ENCODE measurements around the gene AGAP2. TPM values are rescaled to one million over a fixed set of nuclear protein-coding genes. Genes with fewer than 3 reads are reported as not detected.

AGAP2 gene
- polyA plus RNA-seq, 1 donor (not counting 4 experiments of a cell fraction or from before 2014, with no cell fraction given) = 0.13 TPM

DNA sequence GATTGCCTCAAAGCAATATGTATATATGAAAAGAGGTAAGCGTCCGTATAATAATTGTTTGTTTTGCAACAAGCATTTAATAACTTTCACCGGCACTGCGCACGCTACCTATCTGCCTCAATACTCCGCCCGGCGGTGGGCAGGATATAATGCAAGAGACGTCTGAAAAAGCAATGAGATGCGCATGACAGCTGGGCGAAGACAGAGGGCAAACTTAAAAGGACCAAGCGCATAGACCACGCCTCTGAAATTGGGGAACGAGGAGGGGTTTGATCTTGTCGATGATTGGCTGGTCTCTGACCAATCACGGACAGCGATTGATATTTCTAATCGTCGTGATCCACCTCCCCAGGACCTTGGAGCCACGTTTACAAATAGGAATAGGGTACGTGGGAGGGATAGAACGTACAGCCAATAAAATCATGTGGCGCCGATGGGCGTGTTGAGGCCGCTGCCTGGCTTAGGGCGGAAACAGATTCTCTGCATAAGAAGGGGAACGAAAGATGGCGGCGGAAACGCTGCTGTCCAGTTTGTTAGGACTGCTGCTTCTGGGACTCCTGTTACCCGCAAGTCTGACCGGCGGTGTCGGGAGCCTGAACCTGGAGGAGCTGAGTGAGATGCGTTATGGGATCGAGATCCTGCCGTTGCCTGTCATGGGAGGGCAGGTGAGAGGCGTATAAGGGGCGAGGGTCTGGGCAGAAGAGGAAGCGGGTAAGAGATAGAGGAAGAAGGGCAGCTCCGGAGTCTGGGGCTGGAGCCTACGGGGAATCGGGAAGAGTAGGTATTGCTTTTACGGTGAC lies 44.7 kb downstream of the AGAP2 start, which contains the start of gene OS9:
OS9 (plus strand) TSS at position 474 of the 800 bp plus-strand sequence; CDS start at position 504, 30 bp downstream.
- Histone ChIP-seq H3K27ac (ENCODE audit: control insufficient read depth, insufficient read depth, low read length) (peak within 1 kb of the TSS; percentile 82), H3K4me1 (ENCODE audit: control insufficient read depth, extremely low read depth, insufficient read depth, low read length) (peaks cover 10% of the 10 kb centered on the region), H2AFZ (ENCODE audit: control insufficient read depth, low read length) (peak within 1 kb of the TSS; percentile 100), H3K9ac (ENCODE audit: control insufficient read depth, extremely low read depth, insufficient read depth, low read length) (peak within 1 kb of the TSS; percentile 93), H3K36me3 (ENCODE audit: control insufficient read depth in 2 of 2, extremely low read depth in 1 of 2, insufficient read depth in 2 of 2, low read length in 2 of 2) (peaks cover 3 to 8% of the 10 kb centered on the region in 2 experiments), H3K27me3 (ENCODE audit: control insufficient read depth, extremely low read depth, insufficient read depth, low read length) (no peaks in the 10 kb centered on the region), H4K20me1 (ENCODE audit: control insufficient read depth, extremely low read depth, insufficient read depth, low read length) (no peaks in the 10 kb centered on the region), H3K4me3 (ENCODE audit: control insufficient read depth in 2 of 3, extremely low read depth in 1 of 3, insufficient read depth in 2 of 3, low read depth in 1 of 3, low read length in 3 of 3) (peak within 1 kb of the TSS; percentile 86 to 96 (median 94)), H3K9me1 (ENCODE audit: control insufficient read depth, extremely low read depth, insufficient read depth, low read length) (no peaks in the 10 kb centered on the region), H3K4me2 (ENCODE audit: control insufficient read depth, extremely low read depth, insufficient read depth, low read depth, low read length) (peak within 1 kb of the TSS; percentile 85), H3K79me2 (ENCODE audit: control insufficient read depth, insufficient read depth, low read length) (peaks cover 7% of the 10 kb centered on the region), H3K9me3 (ENCODE audit: control insufficient read depth, low read depth, low read length) (no peaks in the 10 kb centered on the region)
- peak; percentile 89 for FAIRE-seq
- DNase-seq (ENCODE audit: low read depth, low spot score) = peak; percentile 99
- dilution Hi-C loops (cut with MboI; ENCODE audit: extremely low pct_ligation_motif_present, low sequenced_read_pairs) = no loop called here
- TF ChIP-seq CTCF (optimal IDR thresholded peaks at IDR 0.05 in 1 of 3, IDR thresholded peaks at IDR 0.05 in 1 of 3, conservative IDR thresholded peaks at IDR 0.05 in 1 of 3; ENCODE audit: extremely low read depth in 1 of 3, insufficient read depth in 2 of 3, low read length in 3 of 3) (peak; percentile 72 to 84 (median 75)), EZH2 (IDR thresholded peaks at IDR 0.05; ENCODE audit: low read length) (no peak)

DNA sequence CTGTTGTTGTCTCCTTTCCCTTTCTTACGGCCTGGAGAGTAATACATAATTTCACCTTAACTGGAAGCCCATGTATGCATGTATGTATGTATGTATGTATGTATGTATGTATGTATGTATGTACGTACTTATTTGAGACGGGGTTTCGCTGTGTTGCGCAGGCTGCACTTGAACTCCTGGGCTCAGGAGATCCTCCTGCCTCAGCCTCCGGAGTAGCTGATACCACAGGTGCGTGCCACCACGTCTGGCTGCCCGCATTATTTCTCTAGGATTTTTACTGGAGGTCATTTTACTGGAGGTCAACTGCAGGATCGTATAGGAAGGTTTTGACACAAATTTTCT lies 45.3 kb downstream of the AGAP2 start:
- Histone ChIP-seq H3K9me3 (ENCODE audit: control insufficient read depth, low read depth, low read length) (no peaks in the 10 kb centered on the region), H3K4me2 (ENCODE audit: control insufficient read depth, extremely low read depth, insufficient read depth, low read depth, low read length) (peak overlapping the region; percentile 62), H3K27ac (ENCODE audit: control insufficient read depth, insufficient read depth, low read length) (no peak overlapping the region), H3K27me3 (ENCODE audit: control insufficient read depth, extremely low read depth, insufficient read depth, low read length) (no peaks in the 10 kb centered on the region), H4K20me1 (ENCODE audit: control insufficient read depth, extremely low read depth, insufficient read depth, low read length) (no peaks in the 10 kb centered on the region), H3K4me1 (ENCODE audit: control insufficient read depth, extremely low read depth, insufficient read depth, low read length) (peaks cover 10% of the 10 kb centered on the region), H2AFZ (ENCODE audit: control insufficient read depth, low read length) (peak overlapping the region; percentile 57), H3K79me2 (ENCODE audit: control insufficient read depth, insufficient read depth, low read length) (peaks cover 7% of the 10 kb centered on the region), H3K36me3 (ENCODE audit: control insufficient read depth in 2 of 2, extremely low read depth in 1 of 2, insufficient read depth in 2 of 2, low read length in 2 of 2) (peaks cover 2 to 8% of the 10 kb centered on the region in 2 experiments), H3K9ac (ENCODE audit: control insufficient read depth, extremely low read depth, insufficient read depth, low read length) (no peak overlapping the region), H3K4me3 (ENCODE audit: control insufficient read depth in 2 of 3, extremely low read depth in 1 of 3, insufficient read depth in 2 of 3, low read depth in 1 of 3, low read length in 3 of 3) (peak overlapping the region in 1 of 3 experiments; percentile 47), H3K9me1 (ENCODE audit: control insufficient read depth, extremely low read depth, insufficient read depth, low read length) (no peaks in the 10 kb centered on the region)
- DNase-seq (ENCODE audit: low read depth, low spot score) (no peak), FAIRE-seq (no peak)
- no peak for TF ChIP-seq EZH2 (IDR thresholded peaks at IDR 0.05; ENCODE audit: low read length)
- TF ChIP-seq CTCF (optimal IDR thresholded peaks at IDR 0.05 in 1 of 3, IDR thresholded peaks at IDR 0.05 in 1 of 3, conservative IDR thresholded peaks at IDR 0.05 in 1 of 3; ENCODE audit: extremely low read depth in 1 of 3, insufficient read depth in 2 of 3, low read length in 3 of 3) = no peak
- dilution Hi-C loops (cut with MboI; ENCODE audit: extremely low pct_ligation_motif_present, low sequenced_read_pairs) = no loop called here
